Endothelial cell of umbilical vein (primary cell): ENCODE results near the gene SH3TC1. TPM values are rescaled to one million over a fixed set of nuclear protein-coding genes. Genes with fewer than 3 reads are reported as not detected.

Experiments used
- BruUV-seq: library from RNA; stranded (reverse); fragments of 400-500 nt; replicated peaks from 2 replicates; lab custom pipeline; 2021; lab: Mats Ljungman, UMichigan
- CTCF ChIA-PET: fragments of 300-600, 350-600 bp; sonication (Branson Sonifier 250); formaldehyde crosslinking; loops from one replicate; lab custom pipeline; 2021; ENCODE audit warnings: antibody characterized with exemption, inconsistent platforms; lab: Charles Lee
- POLR2A ChIA-PET: fragments of 300-600, 350-600 bp; sonication (Branson Sonifier 250); formaldehyde crosslinking; loops from one replicate; lab custom pipeline; 2021; ENCODE audit warnings: antibody characterized with exemption, inconsistent platforms; lab: Charles Lee
- DNase-seq: peaks from one replicate; pipeline ENCODE4 v3.0.0-alpha.2; 2011; ENCODE audit warnings: low read depth, low spot score
- FAIRE-seq: peaks from 2 replicates; lab custom pipeline; 2011; peaks lifted over from hg19 to GRCh38; lab: Jason Lieb, UNC
- H2AFZ ChIP-seq: 2 replicates; pipeline ENCODE4 v1.6.0; 2012; ENCODE audit warnings: low read depth, low read length, control low read depth, inconsistent platforms
- H3K27ac ChIP-seq: 2 replicates; pipeline ENCODE4 v1.5.1; 2011; ENCODE audit warnings: low read depth, mild to moderate bottlenecking, control low read depth, low read length, moderate library complexity; ENCODE audit not compliant: insufficient read depth
- H3K27me3 ChIP-seq, 2 experiments: 2 replicates each; pipeline versions ENCODE4 v1.6.0 to v1.6.1; 2011; ENCODE audit warnings: low read length in 2 of 2, mixed read lengths in 1 of 2; ENCODE audit not compliant: control insufficient read depth in 2 of 2, insufficient read depth in 2 of 2
- H3K36me3 ChIP-seq, 2 experiments: 2 replicates in 1 of 2; 3 replicates in 1 of 2; pipeline ENCODE4 v1.5.1; 2011; ENCODE audit warnings: low read length in 2 of 2, mild to moderate bottlenecking in 1 of 2, moderate library complexity in 1 of 2; ENCODE audit not compliant: control insufficient read depth in 2 of 2, insufficient read depth in 2 of 2; ENCODE audit errors: extremely low read depth in 1 of 2
- H3K4me1 ChIP-seq: 3 replicates; pipeline ENCODE4 v1.5.1; 2011; ENCODE audit warnings: mild to moderate bottlenecking, low read length; ENCODE audit not compliant: control insufficient read depth, insufficient read depth; ENCODE audit errors: extremely low read depth
- H3K4me2 ChIP-seq: 2 replicates; pipeline ENCODE4 v1.6.1; 2011; ENCODE audit warnings: low read length, control low read depth, mixed read lengths; ENCODE audit not compliant: insufficient read depth
- H3K4me3 ChIP-seq, 3 experiments: fragments of 200-600 bp in 1 of 3; sonication (generic), shearing (Covaris generic) in 1 of 3; replicated peaks in 1 of 3; 2 replicates each; pipeline ENCODE4 v1.5.1; 2011 to 2016; ENCODE audit warnings: control low read depth in 3 of 3, low read length in 3 of 3, mild to moderate bottlenecking in 2 of 3, inconsistent platforms in 1 of 3, low read depth in 1 of 3, moderate library complexity in 1 of 3; ENCODE audit not compliant: insufficient read depth in 1 of 3
- H3K79me2 ChIP-seq: 2 replicates; pipeline ENCODE4 v1.6.0; 2012; ENCODE audit warnings: low read length, inconsistent platforms; ENCODE audit not compliant: control insufficient read depth, insufficient read depth
- H3K9ac ChIP-seq: replicated peaks from 2 replicates; pipeline ENCODE3; 2011; ENCODE audit warnings: low read length, control low read depth; ENCODE audit not compliant: insufficient read depth; ENCODE audit errors: extremely low read depth
- H3K9me1 ChIP-seq: replicated peaks from 3 replicates; pipeline ENCODE4 v1.6.0; 2011; ENCODE audit warnings: mild to moderate bottlenecking, low read length; ENCODE audit not compliant: control insufficient read depth, insufficient read depth; ENCODE audit errors: extremely low read depth
- H3K9me3 ChIP-seq: replicated peaks from 2 replicates; pipeline ENCODE4 v1.5.1; 2012; ENCODE audit warnings: low read length, inconsistent platforms; ENCODE audit not compliant: control insufficient read depth, insufficient read depth
- H4K20me1 ChIP-seq: replicated peaks from 2 replicates; pipeline ENCODE3; 2011; ENCODE audit warnings: mild to moderate bottlenecking, low read length; ENCODE audit not compliant: control insufficient read depth, insufficient read depth; ENCODE audit errors: extremely low read depth
- CTCF ChIP-seq, 2 donors: IDR thresholded peaks; 1 replicate in 1 of 2; 2 replicates in 1 of 2; pipeline ENCODE4 v1.5.1; 2011; ENCODE audit warnings: low read length in 2 of 2, mild to moderate bottlenecking in 2 of 2, moderate library complexity in 2 of 2, control low read depth in 1 of 2, inconsistent platforms in 1 of 2, low read depth in 1 of 2; ENCODE audit not compliant: insufficient read depth in 1 of 2; ENCODE audit errors: extremely low read depth in 1 of 2
- EZH2 ChIP-seq: IDR thresholded peaks from 2 replicates; pipeline ENCODE4 v1.6.1; 2012; ENCODE audit warnings: borderline replicate concordance, low read depth, mild to moderate bottlenecking, moderate library complexity, low read length, inconsistent platforms; ENCODE audit not compliant: severe bottlenecking
- FOS ChIP-seq: IDR thresholded peaks from 2 replicates; pipeline ENCODE4 v1.6.1; 2011; ENCODE audit warnings: mild to moderate bottlenecking, low read length, moderate library complexity, borderline replicate concordance; ENCODE audit not compliant: insufficient read depth
- GATA2 ChIP-seq: IDR thresholded peaks from 2 replicates; pipeline ENCODE4 v1.7.0; 2011; ENCODE audit warnings: low read depth, mild to moderate bottlenecking, moderate library complexity, mixed read lengths, low read length; ENCODE audit not compliant: insufficient read length, insufficient read depth
- MAX ChIP-seq: IDR thresholded peaks from 2 replicates; pipeline ENCODE4 v1.6.1; 2011; ENCODE audit not compliant: insufficient read depth, insufficient read length
- MYC ChIP-seq: IDR thresholded peaks from one replicate; pipeline ENCODE4 v1.6.1; 2011; ENCODE audit warnings: mild to moderate bottlenecking, low read depth, low read length
- POLR2A ChIP-seq: IDR thresholded peaks from 2 replicates; pipeline ENCODE4 v1.6.1; 2012; ENCODE audit warnings: low read depth, mild to moderate bottlenecking, control low read depth, low read length
- POLR2AphosphoS5 ChIP-seq: IDR thresholded peaks from 2 replicates; pipeline ENCODE4 v1.6.1; 2012; ENCODE audit warnings: low read depth, mild to moderate bottlenecking, control low read depth, low read length, moderate library complexity; ENCODE audit not compliant: insufficient read depth
- dilution Hi-C: fragments of 300-500 bp; cut with MboI; formaldehyde crosslinking; loops from one replicate; pipeline ENCODE4 v1.15.0; 2019; ENCODE audit warnings: low sequenced_read_pairs; ENCODE audit not compliant: extremely low pct_ligation_motif_present
- intact Hi-C: fragments of 100-400 bp; cut with micrococcal nuclease; formaldehyde crosslinking; loops from one replicate; pipeline ENCODE4 v1.10.0; 2022
- polyA plus RNA-seq, 4 experiments: library from polyadenylated mRNA; depleted of rRNA in 3 of 4; stranded (reverse) in 3 of 4; unstranded in 1 of 4; fragments of >200 nt; gene quantifications; 2 replicates each; pipeline versions ENCODE4 v1.2.1 to v1.2.3, GENCODE V29; 2011 to 2012; ENCODE audit warnings: missing spikeins in 1 of 4
- total RNA-seq: library from RNA; stranded (reverse); gene quantifications from 2 replicates; pipeline ENCODE4 v1.2.3, GENCODE V29; 2021

SH3TC1 gene
- total and polyA plus RNA-seq, 2 donors (not counting 3 experiments of a cell fraction or from before 2014, with no cell fraction given) = 96.5 to 192 TPM

- H3K79me2 ChIP-seq = peaks cover 6% of the 10 kb centered on the region
- no TSS peak for BruUV-seq
- FAIRE-seq = no peak
- no peak for DNase-seq
- no peak overlapping the region for H3K27ac ChIP-seq
- dilution Hi-C loops (no loop called here), intact Hi-C loops (no loop called here)
- POLR2A ChIA-PET = interaction anchor here (0.6 kb wide), 1 partner anchor 8 kb away, joined by 3 read pairs; no protein-coding TSS in a partner anchor
- TF ChIP-seq CTCF (IDR thresholded peaks at IDR 0.05; ENCODE audit: extremely low read depth in 1 of 2, insufficient read depth in 1 of 2, low read depth in 1 of 2, low read length in 2 of 2) (no peak), POLR2A (no peak), POLR2AphosphoS5 (no peak), FOS (no peak), MAX (no peak), MYC (no peak), EZH2 (no peak), GATA2 (no peak)
- peaks cover 28 to 72% of the 10 kb centered on the region in 2 experiments for H3K36me3 ChIP-seq
- H2AFZ ChIP-seq = no peak overlapping the region
- H4K20me1 ChIP-seq = no peaks in the 10 kb centered on the region
- no peak overlapping the region for H3K4me3 ChIP-seq
- no peaks in the 10 kb centered on the region for H3K27me3 ChIP-seq
- H3K9me1 ChIP-seq = no peaks in the 10 kb centered on the region
- CTCF ChIA-PET = interaction anchor here (2.1 to 3.3 kb wide), 2 partner anchors 16 to 49 kb away, joined by 11 to 24 read pairs; no protein-coding TSS in a partner anchor
- H3K4me1 ChIP-seq = peaks cover 6% of the 10 kb centered on the region
- H3K9ac ChIP-seq = no peak overlapping the region
- no peak overlapping the region for H3K4me2 ChIP-seq
- H3K9me3 ChIP-seq = no peaks in the 10 kb centered on the region
Observed at GRCh38 chr4:8225706-8226443, 26.8 kb downstream of the SH3TC1 start.
